Glutamatergic neuron (in vitro differentiated cells): ENCODE results near the gene SIGLEC9. TPM values are rescaled to one million over a fixed set of nuclear protein-coding genes. Genes with fewer than 3 reads are reported as not detected.

Experiments used
- DNase-seq: peaks from one replicate; pipeline ENCODE4 v3.0.0; 2022
- H3K27ac Mint-ChIP-seq: one replicate; pipeline ENCODE4 v1.8.0; 2020; ENCODE audit warnings: mild to moderate bottlenecking, mixed read lengths, inconsistent platforms; ENCODE audit not compliant: unreplicated experiment
- H3K27me3 Mint-ChIP-seq: one replicate; pipeline ENCODE4 v1.8.0; 2020; ENCODE audit warnings: mild to moderate bottlenecking, moderate library complexity, mixed read lengths, inconsistent platforms; ENCODE audit not compliant: unreplicated experiment
- H3K36me3 Mint-ChIP-seq: one replicate; pipeline ENCODE4 v1.8.0; 2020; ENCODE audit warnings: mild to moderate bottlenecking, mixed read lengths, inconsistent platforms; ENCODE audit not compliant: unreplicated experiment
- H3K4me1 Mint-ChIP-seq: one replicate; pipeline ENCODE4 v1.8.0; 2020; ENCODE audit warnings: mild to moderate bottlenecking, low read depth, mixed read lengths, inconsistent platforms; ENCODE audit not compliant: unreplicated experiment
- H3K4me3 Mint-ChIP-seq: one replicate; pipeline ENCODE4 v1.8.0; 2020; ENCODE audit warnings: mild to moderate bottlenecking, mixed read lengths, inconsistent platforms; ENCODE audit not compliant: unreplicated experiment
- H3K9me3 Mint-ChIP-seq: one replicate; pipeline ENCODE4 v1.8.0; 2020; ENCODE audit warnings: mild to moderate bottlenecking, moderate library complexity, mixed read lengths, inconsistent platforms; ENCODE audit not compliant: unreplicated experiment
- CTCF ChIP-seq: fragments of 200-600 bp; sonication (generic); IDR thresholded peaks from one replicate; pipeline ENCODE4 v1.5.0; 2021; ENCODE audit not compliant: partially characterized antibody, unreplicated experiment
- total RNA-seq: library from RNA; stranded (reverse); fragmentation: NEBNext Ultra II Directional; extraction: Animal tissue kit (Norgen Biotek cat#: 25700); gene quantifications from one replicate; pipeline ENCODE4 v1.2.1, GENCODE V29; 2021; ENCODE audit not compliant: unreplicated experiment

The SIGLEC9 gene
- total RNA-seq, 1 donor from 2014 or later, result not detected

- no peak for DNase-seq
- H3K36me3 Mint-ChIP-seq, result peaks cover 6% of the 10 kb centered on the region
- H3K27ac Mint-ChIP-seq, result no peak overlapping the region
- H3K4me3 Mint-ChIP-seq, result no peak overlapping the region
- H3K9me3 Mint-ChIP-seq, result peaks cover 5% of the 10 kb centered on the region
- TF ChIP-seq CTCF, result no peak
- peaks cover 4% of the 10 kb centered on the region for H3K27me3 Mint-ChIP-seq
- H3K4me1 Mint-ChIP-seq, result no peaks in the 10 kb centered on the region
These were observed 40.2 kb upstream of the SIGLEC9 start for GRCh38 chr19:51084505-51084904.

- H3K36me3 Mint-ChIP-seq, result peaks cover 6% of the 10 kb centered on the region
These were observed 38.4 kb upstream of the SIGLEC9 start for GRCh38 chr19:51086153-51086850.

GRCh38 chr19:51089786-51090185 is 34.9 kb upstream of the SIGLEC9 start:
- no peak overlapping the region for H3K4me3 Mint-ChIP-seq
- no peak overlapping the region for H3K27ac Mint-ChIP-seq
- no peak for TF ChIP-seq CTCF
- H3K4me1 Mint-ChIP-seq, result no peaks in the 10 kb centered on the region
- DNase-seq, result no peak
- peaks cover 5% of the 10 kb centered on the region for H3K27me3 Mint-ChIP-seq
- H3K9me3 Mint-ChIP-seq, result peaks cover 6% of the 10 kb centered on the region
- no peaks in the 10 kb centered on the region for H3K36me3 Mint-ChIP-seq

More at GRCh38 chr19:51086153-51086850, 38.4 kb upstream of the SIGLEC9 start:
- peaks cover 4% of the 10 kb centered on the region for H3K27me3 Mint-ChIP-seq
- H3K9me3 Mint-ChIP-seq, result peaks cover 8% of the 10 kb centered on the region
- H3K4me3 Mint-ChIP-seq, result no peak overlapping the region
- H3K27ac Mint-ChIP-seq, result no peak overlapping the region
- DNase-seq, result no peak
- TF ChIP-seq CTCF, result no peak
- H3K4me1 Mint-ChIP-seq, result no peaks in the 10 kb centered on the region

GRCh38 chr19:51090471-51090870 is 34.2 kb upstream of the SIGLEC9 start:
- H3K4me3 Mint-ChIP-seq, result no peak overlapping the region

More at GRCh38 chr19:51090471-51090870, 34.2 kb upstream of the SIGLEC9 start:
- Mint-ChIP-seq H3K4me1 (no peaks in the 10 kb centered on the region), H3K36me3 (no peaks in the 10 kb centered on the region), H3K9me3 (peaks cover 6% of the 10 kb centered on the region), H3K27me3 (peaks cover 5% of the 10 kb centered on the region), H3K27ac (no peak overlapping the region)
- no peak for TF ChIP-seq CTCF
- no peak for DNase-seq
